Adipocyte (in vitro differentiated cells): ENCODE results near the gene LRFN3.
A peak's percentile ranks its signal among the peaks of the same experiment; 100 is the strongest.

ENCODE experiments used
- DNase-seq: peaks from one replicate; pipeline ENCODE4 v3.0.0-alpha.2; 2015; ENCODE audit warnings: low read depth
- H3K27me3 ChIP-seq: replicated peaks from 2 replicates; pipeline ENCODE4 v1.7.0; 2013; ENCODE audit warnings: mild to moderate bottlenecking, low read length, moderate library complexity; ENCODE audit not compliant: control insufficient read depth, insufficient read depth
- H3K36me3 ChIP-seq: 2 replicates; pipeline ENCODE4 v1.7.0; 2013; ENCODE audit warnings: low read length, mild to moderate bottlenecking, moderate library complexity; ENCODE audit not compliant: control insufficient read depth, insufficient read depth, severe bottlenecking
- H3K4me1 ChIP-seq: 2 replicates; pipeline ENCODE4 v1.7.0; 2013; ENCODE audit warnings: mild to moderate bottlenecking, low read length, moderate library complexity; ENCODE audit not compliant: control insufficient read depth, insufficient read depth
- H3K4me3 ChIP-seq: 2 replicates; pipeline ENCODE4 v1.7.0; 2013; ENCODE audit warnings: mild to moderate bottlenecking, low read length, moderate library complexity
- H3K9ac ChIP-seq: 2 replicates; pipeline ENCODE4 v1.7.0; 2013; ENCODE audit warnings: mild to moderate bottlenecking, low read length, moderate library complexity
- H3K9me3 ChIP-seq: 2 replicates; pipeline ENCODE4 v1.7.0; 2013; ENCODE audit warnings: mild to moderate bottlenecking, low read length, moderate library complexity; ENCODE audit not compliant: control insufficient read depth

Gene LRFN3

GRCh38 chr19:35931161-35931873, 4.9 kb upstream of the LRFN3 start:
- H3K36me3 ChIP-seq = no peaks in the 10 kb centered on the region
- no peaks in the 10 kb centered on the region for H3K9me3 ChIP-seq
- H3K27me3 ChIP-seq = peaks cover 6% of the 10 kb centered on the region
- H3K9ac ChIP-seq = peak overlapping the region; percentile 81
- H3K4me1 ChIP-seq = peaks cover 11% of the 10 kb centered on the region
- peak overlapping the region; percentile 63 for H3K4me3 ChIP-seq
- peak; percentile 99 for DNase-seq

DNA sequence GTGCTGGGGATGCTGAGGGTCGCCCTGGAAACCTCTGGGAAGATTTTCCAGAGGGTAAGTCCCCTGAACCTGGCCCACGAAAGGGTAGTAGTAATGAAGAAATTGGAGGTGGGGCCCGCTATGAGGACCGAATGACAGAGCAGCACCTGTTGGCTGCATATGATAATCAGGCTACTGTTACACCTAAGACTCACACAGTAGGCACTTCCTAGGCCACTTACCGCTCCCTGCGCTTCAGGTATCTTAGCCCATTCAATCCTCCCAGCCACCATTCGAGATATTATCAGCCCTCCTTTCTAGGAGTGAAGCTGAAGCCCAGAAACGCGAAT, 4.3 kb upstream of the LRFN3 start:
- Histone ChIP-seq H3K4me3 (no peak overlapping the region), H3K27me3 (peaks cover 2% of the 10 kb centered on the region), H3K36me3 (no peaks in the 10 kb centered on the region), H3K4me1 (peaks cover 13% of the 10 kb centered on the region), H3K9me3 (no peaks in the 10 kb centered on the region), H3K9ac (no peak overlapping the region)
- no peak for DNase-seq

- peaks cover 19% of the 10 kb centered on the region for H3K4me1 ChIP-seq
- H3K4me3 ChIP-seq = no peak overlapping the region
- no peaks in the 10 kb centered on the region for H3K27me3 ChIP-seq
- no peaks in the 10 kb centered on the region for H3K36me3 ChIP-seq
- H3K9ac ChIP-seq = no peak overlapping the region
- no peak for DNase-seq
- H3K9me3 ChIP-seq = no peaks in the 10 kb centered on the region
Measured at GRCh38 chr19:35932291-35932936, 3.8 kb upstream of the LRFN3 start.

DNA sequence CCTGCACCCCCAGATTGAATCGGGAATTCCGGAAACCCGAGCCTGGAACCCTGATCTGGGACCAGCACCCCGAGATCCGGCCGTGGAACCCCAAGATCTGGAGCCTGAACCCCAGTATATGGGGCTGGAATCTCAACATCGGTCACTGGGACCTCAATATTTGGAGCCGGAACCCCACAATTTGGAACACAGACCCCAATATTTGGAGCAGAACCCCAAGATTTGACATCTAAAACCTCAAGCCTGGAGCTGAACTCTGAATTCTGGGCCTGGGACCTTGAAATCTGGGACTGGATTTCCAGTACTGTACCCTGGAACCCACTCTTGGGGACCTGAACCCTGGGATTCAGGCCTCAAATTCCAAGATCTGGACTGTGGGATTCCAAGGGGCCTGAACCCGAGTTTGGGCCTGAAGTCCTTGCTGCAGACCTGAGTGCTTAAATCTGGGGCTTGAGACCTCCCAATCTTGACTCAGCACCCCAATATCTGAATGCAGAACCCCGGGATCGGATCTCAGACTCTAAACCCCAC, 629 bp downstream of the LRFN3 start:
- H3K9ac ChIP-seq = peak overlapping the region; percentile 83
- H3K27me3 ChIP-seq = no peaks in the 10 kb centered on the region
- H3K9me3 ChIP-seq = no peaks in the 10 kb centered on the region
- H3K4me1 ChIP-seq = peaks cover 25% of the 10 kb centered on the region
- no peak for DNase-seq
- H3K4me3 ChIP-seq = peak overlapping the region; percentile 89
- H3K36me3 ChIP-seq = no peaks in the 10 kb centered on the region

- peak; percentile 21 for DNase-seq
- H3K4me3 ChIP-seq = peak overlapping the region; percentile 89
- no peaks in the 10 kb centered on the region for H3K27me3 ChIP-seq
- H3K9me3 ChIP-seq = no peaks in the 10 kb centered on the region
- peak overlapping the region; percentile 83 for H3K9ac ChIP-seq
- H3K36me3 ChIP-seq = no peaks in the 10 kb centered on the region
- peaks cover 25% of the 10 kb centered on the region for H3K4me1 ChIP-seq
Measured at GRCh38 chr19:35937345-35938281, 1.4 kb downstream of the LRFN3 start.

DNA sequence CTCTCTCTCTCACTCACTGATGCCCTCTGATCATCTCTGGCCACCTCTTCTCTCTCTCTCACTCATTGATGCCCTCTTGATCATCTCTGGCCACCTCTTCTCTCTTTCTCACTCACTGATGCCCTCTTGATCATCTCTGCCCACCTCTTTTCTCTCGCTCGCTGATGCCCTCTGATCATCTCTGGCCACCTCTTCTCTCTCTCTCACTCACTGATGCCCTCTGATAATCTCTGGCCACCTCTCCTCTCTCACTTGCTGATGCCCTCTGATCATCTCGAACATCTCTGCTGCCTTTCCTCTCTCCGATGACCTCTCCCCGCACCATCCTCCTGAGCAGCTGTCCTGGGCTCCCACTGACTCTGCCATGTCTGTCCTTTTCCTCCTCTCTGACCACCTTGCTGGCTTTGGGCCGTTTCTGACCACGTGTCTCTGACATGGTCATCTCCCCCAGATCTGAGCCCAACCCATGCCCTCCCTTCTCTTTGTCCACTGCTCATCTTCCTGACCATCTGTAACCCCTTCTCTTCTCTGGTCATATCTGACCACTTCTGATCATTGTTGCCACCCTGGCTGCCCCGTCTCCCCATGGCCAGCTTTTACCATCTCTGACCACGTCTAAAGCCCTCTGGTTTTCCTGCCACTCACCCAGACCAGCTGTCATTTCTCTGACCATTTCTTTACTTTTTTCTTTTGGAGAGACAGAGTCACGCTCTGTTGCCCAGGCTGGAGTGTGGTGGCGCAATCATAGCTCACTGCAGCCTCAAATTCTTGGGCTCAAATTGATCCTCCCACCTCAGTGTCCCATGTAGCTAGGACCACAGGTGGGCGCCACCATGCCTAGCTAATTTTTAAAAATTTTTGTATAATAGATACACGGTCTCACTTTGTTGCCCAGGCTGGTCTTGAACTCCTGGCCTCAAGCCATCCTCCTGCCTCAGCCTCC, 2.4 kb downstream of the LRFN3 start:
- Histone ChIP-seq H3K4me1 (peaks cover 25% of the 10 kb centered on the region), H3K36me3 (no peaks in the 10 kb centered on the region), H3K9ac (no peak overlapping the region), H3K27me3 (no peaks in the 10 kb centered on the region), H3K9me3 (no peaks in the 10 kb centered on the region), H3K4me3 (peak overlapping the region; percentile 89)
- DNase-seq = no peak

DNA sequence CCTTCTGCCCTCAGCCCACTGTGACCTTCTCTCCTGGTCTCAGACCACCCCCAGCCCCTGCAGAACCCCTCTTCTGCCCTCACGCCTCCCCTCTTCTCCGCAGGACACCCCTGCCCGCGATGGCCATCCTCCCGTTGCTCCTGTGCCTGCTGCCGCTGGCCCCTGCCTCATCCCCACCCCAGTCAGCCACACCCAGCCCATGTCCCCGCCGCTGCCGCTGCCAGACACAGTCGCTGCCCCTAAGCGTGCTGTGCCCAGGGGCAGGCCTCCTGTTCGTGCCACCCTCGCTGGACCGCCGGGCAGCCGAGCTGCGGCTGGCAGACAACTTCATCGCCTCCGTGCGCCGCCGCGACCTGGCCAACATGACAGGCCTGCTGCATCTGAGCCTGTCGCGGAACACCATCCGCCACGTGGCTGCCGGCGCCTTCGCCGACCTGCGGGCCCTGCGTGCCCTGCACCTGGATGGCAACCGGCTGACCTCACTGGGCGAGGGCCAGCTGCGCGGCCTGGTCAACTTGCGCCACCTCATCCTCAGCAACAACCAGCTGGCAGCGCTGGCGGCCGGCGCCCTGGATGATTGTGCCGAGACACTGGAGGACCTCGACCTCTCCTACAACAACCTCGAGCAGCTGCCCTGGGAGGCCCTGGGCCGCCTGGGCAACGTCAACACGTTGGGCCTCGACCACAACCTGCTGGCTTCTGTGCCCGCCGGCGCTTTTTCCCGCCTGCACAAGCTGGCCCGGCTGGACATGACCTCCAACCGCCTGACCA, 3.3 kb downstream of the LRFN3 start:
- H3K4me1 ChIP-seq = peaks cover 25% of the 10 kb centered on the region
- DNase-seq = no peak
- no peaks in the 10 kb centered on the region for H3K9me3 ChIP-seq
- no peaks in the 10 kb centered on the region for H3K36me3 ChIP-seq
- H3K9ac ChIP-seq = no peak overlapping the region
- H3K4me3 ChIP-seq = no peak overlapping the region
- H3K27me3 ChIP-seq = no peaks in the 10 kb centered on the region

DNA sequence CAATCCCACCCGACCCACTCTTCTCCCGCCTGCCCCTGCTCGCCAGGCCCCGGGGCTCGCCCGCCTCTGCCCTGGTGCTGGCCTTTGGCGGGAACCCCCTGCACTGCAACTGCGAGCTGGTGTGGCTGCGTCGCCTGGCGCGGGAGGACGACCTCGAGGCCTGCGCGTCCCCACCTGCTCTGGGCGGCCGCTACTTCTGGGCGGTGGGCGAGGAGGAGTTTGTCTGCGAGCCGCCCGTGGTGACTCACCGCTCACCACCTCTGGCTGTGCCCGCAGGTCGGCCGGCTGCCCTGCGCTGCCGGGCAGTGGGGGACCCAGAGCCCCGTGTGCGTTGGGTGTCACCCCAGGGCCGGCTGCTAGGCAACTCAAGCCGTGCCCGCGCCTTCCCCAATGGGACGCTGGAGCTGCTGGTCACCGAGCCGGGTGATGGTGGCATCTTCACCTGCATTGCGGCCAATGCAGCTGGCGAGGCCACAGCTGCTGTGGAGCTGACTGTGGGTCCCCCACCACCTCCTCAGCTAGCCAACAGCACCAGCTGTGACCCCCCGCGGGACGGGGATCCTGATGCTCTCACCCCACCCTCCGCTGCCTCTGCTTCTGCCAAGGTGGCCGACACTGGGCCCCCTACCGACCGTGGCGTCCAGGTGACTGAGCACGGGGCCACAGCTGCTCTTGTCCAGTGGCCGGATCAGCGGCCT, 4.1 kb downstream of the LRFN3 start:
- Histone ChIP-seq H3K4me3 (no peak overlapping the region), H3K9me3 (no peaks in the 10 kb centered on the region), H3K9ac (no peak overlapping the region), H3K27me3 (no peaks in the 10 kb centered on the region), H3K4me1 (peaks cover 25% of the 10 kb centered on the region), H3K36me3 (no peaks in the 10 kb centered on the region)
- no peak for DNase-seq

- H3K36me3 ChIP-seq = no peaks in the 10 kb centered on the region
- no peak for DNase-seq
- no peak overlapping the region for H3K4me3 ChIP-seq
- no peaks in the 10 kb centered on the region for H3K9me3 ChIP-seq
- H3K27me3 ChIP-seq = no peaks in the 10 kb centered on the region
- H3K9ac ChIP-seq = no peak overlapping the region
- H3K4me1 ChIP-seq = peaks cover 21% of the 10 kb centered on the region
Measured at GRCh38 chr19:35940839-35941238, 4.7 kb downstream of the LRFN3 start.
